ENCODE measurements around the gene CCDC83. TPM values are rescaled to one million over a fixed set of nuclear protein-coding genes. Genes with fewer than 3 reads are reported as not detected.

CCDC83 gene
- total RNA-seq (2014; rRNA removed; shearing (Covaris generic)), result not detected in 2 replicates

DNA sequence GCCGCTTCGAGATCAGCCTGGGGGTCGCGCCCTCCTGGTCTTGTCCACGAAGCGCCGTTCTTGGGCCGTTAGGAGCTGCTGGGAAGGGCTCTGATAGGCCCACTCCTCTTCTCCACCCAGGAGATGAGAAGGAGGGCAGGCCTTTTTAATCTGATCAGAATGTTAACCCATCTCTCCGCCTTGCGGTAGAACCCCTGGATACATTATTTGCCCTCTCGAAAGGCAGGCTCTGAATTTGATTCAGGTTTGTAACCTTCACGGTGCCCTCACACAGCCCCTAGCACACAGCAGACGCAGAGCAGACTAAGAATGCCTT, at the start of gene CCDC83:
CCDC83 (plus strand) TSS at position 43 of the 316 bp plus-strand sequence. CDS start 9,741 bp downstream, outside the sequence.
- DNase-seq (ENCODE audit: low read depth), result no peak

DNA sequence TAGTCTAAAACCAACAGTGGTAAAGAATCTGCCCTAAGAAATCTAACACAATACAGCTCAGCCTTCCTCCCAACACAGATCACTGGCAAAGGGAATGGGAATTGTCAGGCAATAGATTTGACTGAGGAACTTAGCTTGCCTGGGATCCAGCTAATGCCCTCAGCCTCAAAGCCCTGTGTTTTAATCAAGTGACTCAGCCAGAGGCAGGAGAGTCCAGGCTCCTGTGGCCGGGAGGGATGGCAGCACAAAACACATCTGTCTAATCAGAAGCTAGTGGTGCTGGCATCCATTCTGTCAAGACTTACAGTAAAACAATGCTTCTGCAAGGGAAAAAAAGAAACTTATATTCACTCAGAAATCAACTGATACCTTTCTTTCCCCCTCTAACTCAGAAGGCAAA, 49.8 kb upstream of the CCDC83 start:
- peak; percentile 22 for DNase-seq (ENCODE audit: low read depth)

DNA sequence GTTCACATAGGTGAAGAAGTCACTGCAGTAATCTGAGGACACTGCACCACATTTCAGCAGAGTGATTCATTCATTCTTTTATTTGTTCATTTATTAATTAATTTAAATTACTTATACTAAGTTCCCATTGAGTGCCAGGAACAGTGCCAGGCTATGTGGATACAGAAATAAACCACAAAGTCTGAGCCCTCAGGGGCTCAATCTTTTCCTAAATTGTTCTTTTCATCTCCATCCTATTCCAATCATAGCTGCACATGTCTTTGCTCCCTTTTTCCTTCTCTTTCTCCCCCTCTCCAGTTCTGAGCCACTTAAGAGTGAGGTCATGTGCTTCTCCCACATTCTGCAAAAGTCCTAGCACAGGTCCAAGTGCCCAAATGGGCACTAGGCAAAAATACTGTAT, 49.2 kb upstream of the CCDC83 start:
- DNase-seq (ENCODE audit: low read depth), result no peak

DNA sequence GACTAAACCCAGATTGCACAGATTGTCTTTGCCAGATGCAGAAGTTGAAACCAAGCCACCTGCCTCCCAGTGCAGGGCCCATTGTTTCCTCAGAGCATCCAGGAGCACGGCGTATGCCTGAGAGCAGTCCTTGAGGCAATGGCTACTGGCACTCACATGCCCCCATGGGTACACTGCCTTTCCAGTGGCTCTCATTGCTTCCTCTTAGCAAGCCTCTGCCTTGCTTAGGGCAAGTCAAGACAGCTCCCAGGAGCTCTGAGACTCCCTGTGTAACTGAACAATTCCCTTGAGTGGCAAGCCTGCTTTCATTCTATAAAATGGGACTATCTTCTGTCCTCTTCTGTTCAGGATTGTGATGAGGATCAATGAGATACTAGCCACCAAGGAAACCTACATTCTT, 48.3 kb upstream of the CCDC83 start:
- DNase-seq (ENCODE audit: low read depth), result no peak

DNA sequence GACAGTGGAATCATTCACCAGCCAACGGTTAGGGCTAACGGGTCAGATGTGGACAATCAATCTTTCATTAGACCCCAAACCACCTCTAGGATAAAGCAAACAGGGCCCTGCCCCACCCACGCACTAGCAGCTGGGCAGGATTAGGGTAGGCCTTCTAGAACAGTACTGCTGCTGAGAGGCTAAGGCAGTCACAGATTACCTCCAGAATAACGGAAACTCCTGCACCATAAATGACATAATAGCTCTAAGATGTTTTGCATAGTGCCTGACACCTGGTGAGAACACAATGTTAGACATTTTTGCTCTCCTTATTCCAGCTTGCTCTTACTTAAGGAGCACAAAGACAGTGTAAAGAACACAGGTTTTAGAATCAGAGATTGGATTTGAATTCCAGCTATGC, 46.0 kb upstream of the CCDC83 start:
- DNase-seq (ENCODE audit: low read depth), result no peak

DNA sequence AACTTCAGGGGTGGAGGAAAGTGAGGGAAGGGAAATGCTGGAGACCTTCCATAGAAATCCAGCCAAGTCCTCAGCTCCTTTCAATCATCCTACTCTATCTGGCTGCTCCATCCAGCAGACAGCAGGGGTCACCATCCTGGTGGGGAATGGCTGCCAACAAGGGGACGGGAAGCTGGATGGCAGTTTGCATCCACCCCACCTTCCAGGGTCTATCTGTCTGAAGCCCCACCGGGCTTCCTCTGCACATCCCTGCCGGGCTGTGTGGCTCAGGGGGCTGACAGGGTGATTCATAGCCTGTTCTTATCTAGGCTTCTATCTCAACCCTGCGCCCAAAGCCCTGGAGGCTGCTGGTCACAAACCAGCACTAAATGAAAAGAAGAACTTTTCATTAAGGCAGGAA, 45.3 kb upstream of the CCDC83 start:
- peak; percentile 23 for DNase-seq (ENCODE audit: low read depth)

DNA sequence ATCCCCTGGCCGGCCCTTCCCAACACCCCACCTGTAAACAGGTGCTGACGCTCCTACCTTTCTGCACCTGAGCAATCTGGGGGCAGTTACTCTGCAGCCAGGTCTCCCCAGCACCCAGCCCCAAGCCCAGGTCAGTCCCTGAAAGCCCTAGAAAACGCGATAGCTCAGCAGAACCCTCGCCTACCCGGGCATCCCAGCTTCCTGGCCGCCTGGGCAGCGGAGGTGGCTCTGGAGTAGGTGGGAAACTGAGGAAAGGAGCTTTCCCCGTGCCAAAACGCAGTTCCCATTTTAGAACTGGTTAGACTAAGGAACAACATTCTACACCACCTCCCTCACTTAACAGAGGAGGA, 44.7 kb upstream of the CCDC83 start:
- no peak for DNase-seq (ENCODE audit: low read depth)

DNA sequence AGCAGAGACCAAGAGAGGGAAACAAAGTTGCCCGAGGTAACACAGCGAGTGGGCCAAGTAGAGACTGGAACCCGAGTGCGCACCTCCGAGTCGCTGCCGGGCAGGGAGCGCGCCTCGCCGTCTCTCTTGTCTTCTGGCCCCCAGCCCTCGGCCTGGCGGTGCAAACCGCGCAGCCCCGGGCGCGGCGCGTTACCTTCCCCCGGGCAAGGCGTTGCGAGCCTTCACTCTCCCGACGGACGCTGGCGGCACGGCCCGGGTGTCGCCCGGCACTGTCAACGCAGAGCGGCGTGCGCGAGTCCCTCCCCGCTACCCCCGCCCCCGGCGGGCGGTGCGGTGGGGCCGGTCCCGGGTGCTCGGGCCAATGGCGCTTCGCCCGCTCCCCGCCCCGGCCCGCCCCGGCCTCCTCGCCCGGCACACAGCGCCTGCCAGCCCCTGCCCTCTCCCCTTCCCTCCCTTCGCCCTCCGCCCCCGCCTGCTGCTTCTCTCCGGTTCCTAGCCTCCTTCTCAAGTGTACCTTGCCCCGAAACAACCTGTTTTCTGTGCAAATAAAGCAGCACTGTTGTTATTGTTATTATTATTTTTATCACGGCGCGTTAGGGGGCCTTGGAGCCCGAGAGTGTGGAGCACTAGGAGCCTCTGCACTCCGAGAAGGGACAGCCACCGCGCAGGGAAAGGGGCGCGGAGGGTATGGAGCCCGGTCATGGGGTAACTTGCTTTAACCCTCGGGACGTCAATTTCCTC, 44.1 kb upstream of the CCDC83 start, which contains the start of gene SYTL2:
SYTL2 (minus strand) TSS at position 271 of the 741 bp plus-strand sequence. CDS start 53,416 bp downstream, outside the sequence.
- peak; percentile 70 for DNase-seq (ENCODE audit: low read depth)

DNA sequence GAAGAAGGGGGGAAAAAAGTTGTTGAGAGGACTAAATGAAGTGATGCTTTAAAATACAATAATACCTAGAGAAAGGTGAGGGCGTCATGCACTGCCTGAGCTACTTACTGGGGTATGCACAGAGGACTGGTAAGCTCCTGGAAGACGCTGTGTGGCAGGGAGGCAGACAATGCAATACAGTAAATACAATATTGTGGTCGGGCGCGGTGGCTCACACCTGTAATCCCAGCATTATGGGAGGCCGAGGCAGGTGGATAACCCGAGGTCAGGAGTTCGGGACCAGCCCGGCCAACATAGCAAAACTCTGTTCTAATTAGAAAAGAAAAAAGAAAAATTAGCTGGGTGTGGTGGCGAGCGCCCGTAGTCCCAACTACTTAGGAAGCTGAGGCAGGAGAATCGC, 43.6 kb upstream of the CCDC83 start:
- no peak for DNase-seq (ENCODE audit: low read depth)

DNA sequence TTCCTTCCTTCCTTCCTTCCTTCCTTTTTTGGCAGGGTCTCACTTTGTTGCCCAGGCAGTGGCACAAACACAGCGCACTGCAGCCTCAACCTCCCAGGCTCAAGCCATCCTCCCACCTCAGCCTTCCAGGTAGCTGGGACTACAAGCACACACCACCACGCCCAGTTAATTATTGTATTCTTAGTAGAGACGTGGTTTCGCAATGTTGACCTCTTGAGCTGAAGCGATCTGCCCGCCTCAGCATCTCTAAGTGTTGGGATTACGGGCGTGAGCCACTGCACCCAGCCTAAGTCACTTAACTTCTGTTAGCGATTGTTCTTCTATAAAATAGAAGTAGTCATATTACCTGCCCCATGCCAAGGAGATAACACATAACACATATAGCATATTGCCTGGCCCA, 41.5 kb upstream of the CCDC83 start:
- no peak for DNase-seq (ENCODE audit: low read depth)

DNA sequence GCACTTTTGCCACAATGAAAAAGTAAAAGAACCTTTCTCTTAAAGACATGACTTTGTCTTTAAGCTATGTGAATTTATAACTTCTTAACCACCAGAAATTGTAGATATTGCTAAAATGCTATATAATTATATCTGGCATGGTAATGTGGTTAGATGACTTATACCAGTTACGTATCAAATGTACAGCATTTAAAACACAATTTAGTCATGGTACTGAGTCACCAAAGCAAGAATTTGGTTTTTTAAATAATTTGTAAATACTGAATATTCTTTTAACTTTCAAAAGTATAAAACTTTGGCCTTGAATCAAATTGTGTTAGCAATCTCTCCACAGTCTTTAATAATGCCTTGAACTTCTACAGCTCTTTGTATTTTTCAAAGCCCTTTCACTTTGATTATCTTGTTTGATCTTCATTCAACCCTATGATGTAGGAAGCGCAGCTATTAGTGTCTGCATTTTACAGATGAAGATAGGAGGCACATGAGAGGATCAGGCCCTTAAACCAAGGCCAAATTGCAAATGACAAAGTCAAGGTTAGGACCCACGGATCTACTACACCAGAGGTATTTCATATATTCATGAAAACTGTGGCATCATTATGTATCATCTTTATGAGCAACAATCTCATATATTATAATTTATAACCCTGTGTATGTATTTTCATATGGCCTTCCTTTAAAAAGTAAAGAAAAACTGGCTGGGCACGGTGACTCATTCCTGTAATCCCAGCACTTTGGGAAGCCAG, 39.8 kb upstream of the CCDC83 start:
- peak; percentile 37 for DNase-seq (ENCODE audit: low read depth)

DNA sequence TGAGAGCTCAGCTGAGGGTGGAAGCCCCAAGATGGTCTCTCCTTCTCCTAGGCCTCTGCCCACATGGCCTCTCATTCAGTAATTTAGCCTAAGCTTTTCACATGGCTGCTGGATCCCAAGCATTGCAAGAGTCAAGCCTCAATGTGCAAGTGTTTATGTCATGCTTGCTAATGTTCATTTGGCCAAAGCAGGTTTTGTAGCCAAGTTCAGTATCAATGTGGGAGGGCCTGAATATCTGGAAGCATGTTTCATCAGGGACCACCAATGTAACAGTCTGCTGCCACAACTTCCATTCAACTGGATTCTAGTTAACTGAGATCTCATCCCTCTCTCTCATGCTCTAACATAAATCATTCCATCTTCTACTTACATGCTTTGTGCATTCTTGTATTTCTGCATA, 35.7 kb upstream of the CCDC83 start:
- no peak for DNase-seq (ENCODE audit: low read depth)

DNA sequence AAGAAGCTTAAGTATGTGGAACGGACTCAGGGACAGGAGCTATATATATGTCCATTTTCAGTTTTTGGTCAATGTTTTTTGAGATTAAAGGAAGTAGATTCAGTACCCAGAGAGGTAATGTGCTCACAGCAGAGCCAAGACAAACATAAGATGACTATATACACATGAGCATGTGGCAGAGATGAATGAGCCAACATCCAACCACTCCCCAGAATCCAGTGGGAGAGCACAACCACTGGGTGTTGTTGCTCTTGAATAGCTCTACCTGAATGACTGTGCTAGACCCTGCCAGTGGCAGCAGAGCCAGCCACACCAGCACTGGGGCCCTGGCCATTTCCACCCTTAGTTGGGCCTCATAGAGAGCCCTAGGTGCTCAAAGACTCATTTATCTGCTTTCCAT, 33.5 kb upstream of the CCDC83 start:
- DNase-seq (ENCODE audit: low read depth), result peak; percentile 67

DNA sequence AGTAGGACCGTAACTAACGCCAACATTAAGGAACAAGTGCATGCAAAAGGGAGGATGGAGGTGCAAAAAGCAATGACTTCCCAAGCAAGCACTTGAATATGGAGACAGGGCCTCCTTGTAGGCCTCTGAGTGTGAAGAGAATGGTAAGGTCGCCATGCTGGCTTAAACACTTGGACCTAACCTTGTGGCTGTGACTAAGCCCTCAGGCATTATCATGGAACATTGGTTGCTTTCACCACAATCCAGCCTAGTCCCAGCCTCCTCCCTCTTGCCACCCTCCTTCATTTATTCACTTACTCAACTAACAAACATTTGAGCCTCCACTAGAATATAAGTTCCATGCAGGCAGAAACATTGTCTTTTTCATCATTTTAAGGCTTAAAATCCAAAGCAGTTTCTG, 32.4 kb upstream of the CCDC83 start:
- DNase-seq (ENCODE audit: low read depth), result peak; percentile 81

DNA sequence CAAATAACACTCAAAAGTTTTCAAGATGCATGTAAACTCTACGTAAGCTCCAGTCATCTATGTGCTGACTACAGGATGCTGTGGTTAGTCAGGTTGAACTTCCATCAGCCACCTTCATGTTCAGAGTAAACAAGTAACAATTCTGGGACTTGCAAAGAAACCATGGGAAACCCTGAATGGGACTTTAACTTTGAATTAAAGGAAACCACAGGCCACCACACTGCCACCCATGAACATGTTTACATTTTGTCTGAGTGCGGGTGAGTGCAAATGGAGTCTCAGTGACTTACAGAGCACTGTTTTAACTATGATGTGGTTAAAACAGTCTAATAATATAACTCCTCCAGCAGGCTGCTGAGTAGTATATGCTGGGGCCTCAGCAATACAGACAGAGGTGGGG, 31.4 kb upstream of the CCDC83 start:
- no peak for DNase-seq (ENCODE audit: low read depth)

DNA sequence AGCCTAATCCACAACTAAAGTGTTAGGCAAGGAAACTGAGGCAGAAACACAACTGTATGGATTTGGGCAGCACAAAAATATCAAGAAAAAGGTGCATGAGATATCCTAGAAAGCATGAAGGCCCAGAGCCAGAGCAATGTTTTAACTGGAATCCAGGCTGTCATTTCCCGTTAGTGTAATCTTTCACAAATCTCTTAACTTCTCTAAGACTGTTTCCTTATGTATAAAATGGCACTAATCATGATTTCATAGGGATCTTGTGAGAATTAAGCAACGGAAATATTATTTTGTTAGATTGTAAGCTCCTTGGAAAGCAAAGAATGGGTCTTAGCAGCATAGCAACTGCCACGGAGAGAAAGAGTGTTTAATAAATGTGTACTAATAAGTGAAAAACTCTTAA, 29.6 kb upstream of the CCDC83 start:
- DNase-seq (ENCODE audit: low read depth), result no peak

DNA sequence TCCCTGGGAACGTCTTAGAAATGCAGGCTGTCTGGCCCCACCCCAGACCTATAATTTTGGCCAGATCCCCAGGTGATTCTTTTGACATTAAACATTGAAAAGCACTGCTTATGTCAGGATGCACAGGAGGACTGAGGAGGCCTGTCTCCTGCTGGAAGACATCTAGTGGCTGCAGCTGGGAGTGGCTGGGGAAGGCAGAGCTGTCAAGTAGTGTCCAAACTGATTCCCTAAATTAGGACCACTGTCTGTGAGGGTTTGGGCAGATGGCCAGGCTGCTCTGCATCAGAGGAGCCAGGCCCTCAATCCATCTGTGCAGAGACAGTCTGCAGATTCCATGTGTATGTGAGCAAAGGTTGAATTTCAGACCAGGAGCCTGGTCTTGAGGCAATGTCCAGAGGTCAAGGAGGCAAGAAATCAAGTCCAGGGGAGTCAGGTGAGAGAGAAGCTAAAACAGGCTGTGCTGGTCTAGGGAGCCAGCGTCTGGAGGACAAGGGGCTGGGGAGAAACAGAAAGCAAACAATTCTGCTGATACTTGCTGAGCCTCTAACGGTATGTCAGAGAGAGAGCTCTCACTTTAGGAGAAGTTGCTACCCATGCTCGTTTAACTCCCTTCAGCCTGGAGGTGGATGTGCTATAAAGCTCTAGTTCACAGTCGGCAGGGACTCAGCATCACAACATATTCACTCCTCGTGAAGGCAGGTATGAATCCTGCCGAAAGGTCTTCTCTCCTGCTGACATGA, 28.9 kb upstream of the CCDC83 start:
- peak; percentile 30 for DNase-seq (ENCODE audit: low read depth)

DNA sequence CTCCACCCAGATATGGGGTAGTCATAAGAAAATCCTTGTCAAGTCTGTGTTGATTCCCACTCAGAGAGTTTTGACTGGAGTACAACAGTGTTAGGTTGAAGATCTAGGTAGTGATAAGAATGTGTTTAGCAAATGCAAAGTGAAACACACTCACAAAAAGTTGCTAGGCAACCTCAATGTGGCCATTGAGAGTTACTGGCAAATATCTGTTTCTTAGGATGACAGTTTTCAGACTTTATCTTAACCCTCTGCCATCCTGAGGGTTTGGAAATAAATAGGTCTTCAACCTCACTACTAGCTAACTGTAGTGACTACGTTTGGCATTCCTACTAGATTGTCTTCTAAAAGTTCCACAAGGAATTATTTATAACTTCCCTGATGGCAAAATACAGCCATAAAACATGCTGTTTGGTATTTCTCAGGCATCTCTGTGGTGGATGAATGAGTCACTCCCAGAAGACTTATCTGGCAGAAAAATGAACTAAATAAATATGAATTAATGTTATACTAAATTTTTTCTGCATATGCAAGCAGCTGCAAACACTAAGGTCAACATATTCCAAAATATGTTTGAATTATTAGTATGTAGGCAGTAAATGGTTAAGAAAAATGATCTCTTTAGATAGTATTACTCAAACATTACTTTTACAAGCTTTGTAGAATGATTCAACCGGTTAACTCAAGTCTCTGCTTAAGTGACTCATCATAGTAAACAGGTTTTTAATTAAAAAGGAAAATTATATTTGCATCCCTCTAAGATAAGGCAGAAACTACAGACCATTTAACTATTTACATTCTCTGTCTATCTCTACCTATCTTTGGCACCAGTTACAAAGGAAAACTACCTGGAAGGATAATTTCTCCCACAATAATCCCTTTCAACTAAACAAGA, 27.2 kb upstream of the CCDC83 start:
- peak; percentile 50 for DNase-seq (ENCODE audit: low read depth)

DNA sequence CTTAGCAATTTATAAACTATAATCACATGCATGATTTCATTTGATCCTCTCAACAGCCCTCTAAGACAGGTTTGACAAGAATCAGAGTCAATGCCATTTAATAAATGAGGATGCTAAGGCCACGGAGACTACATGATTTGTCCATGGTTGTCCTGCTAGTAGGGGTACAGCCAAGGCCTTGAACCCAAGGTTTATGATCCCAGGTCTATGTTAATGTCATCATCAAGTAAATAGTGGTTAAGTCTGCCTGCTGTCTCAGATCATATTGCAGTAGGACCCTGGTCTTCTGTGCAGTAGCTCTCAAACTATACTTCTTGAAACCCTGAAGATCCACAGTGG, 26.6 kb upstream of the CCDC83 start:
- DNase-seq (ENCODE audit: low read depth), result no peak

DNA sequence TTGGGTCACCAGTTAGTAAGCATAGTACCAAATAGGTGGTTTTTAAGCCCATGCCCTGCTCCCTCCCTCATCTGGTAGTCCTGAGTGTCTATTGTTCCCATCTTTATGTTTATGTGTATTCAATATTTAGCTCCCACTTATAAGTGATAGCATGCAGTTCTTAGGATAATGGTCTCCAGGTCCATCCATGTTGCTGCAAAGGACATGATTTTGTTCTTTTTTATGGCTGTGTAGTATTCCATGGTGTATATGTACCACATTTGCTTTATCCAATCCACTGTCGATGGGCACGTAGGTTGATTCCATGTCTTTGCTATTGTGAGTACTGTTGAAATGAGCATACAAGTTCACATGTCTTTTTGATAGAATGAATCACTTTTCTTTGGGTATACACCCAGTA, 26.0 kb upstream of the CCDC83 start:
- DNase-seq (ENCODE audit: low read depth), result no peak

DNA sequence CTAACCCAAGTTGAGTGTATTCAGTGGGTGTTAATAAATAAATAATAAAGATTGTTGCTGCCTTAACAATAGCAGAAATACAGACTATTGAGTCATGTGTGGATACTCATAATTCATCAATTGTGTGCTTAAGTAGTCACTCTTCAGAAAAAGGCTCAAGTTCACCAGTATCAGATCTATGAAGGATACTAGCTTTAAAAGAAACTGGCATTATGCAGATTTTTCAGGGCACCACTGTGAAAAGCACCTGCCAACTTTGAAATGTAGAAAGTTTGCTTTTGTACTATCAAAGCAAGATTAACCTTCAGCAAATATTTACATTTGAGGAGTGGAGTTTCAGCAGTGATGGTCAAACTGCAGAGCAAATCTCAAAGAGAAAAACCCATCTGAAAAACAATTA, 24.1 kb upstream of the CCDC83 start:
- DNase-seq (ENCODE audit: low read depth), result no peak

DNA sequence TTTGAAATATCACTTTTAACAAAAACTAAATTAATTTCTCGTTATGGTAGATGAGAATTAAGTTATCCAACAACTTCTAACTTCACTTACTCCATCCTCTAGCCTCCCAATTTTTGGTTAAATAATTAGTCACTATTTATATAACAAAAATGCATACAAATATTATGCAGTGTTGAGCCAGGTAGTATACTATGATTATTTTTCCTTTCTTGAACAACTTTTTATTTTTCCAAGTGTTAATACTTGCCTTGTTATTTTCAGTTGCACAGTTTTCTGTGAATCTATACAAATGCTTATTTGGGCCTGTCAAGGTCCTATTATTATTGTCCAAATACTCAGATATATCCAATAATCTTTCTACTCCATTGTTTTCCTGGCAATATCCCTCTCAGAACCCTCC, 19.9 kb upstream of the CCDC83 start:
- DNase-seq (ENCODE audit: low read depth), result no peak

Data from Daoy (cell line).